Panc1 (cell line): ENCODE data around the gene SCART1.
"Not testable (repeated sequence)": the region's sequence is repeated elsewhere in the genome, so short reads cannot be mapped to it uniquely, and the experiment has no call there.

Experiments used
- CTCF ChIP-seq: fragments of 450-650 bp; IDR thresholded peaks from 2 replicates; pipeline ENCODE4 v1.5.1; 2017; ENCODE audit warnings: mild to moderate bottlenecking
- POLR2AphosphoS5 ChIP-seq: IDR thresholded peaks from 2 replicates; pipeline ENCODE4 v1.6.1; 2012; ENCODE audit warnings: mild to moderate bottlenecking, low read depth, low read length, moderate library complexity

DNA sequence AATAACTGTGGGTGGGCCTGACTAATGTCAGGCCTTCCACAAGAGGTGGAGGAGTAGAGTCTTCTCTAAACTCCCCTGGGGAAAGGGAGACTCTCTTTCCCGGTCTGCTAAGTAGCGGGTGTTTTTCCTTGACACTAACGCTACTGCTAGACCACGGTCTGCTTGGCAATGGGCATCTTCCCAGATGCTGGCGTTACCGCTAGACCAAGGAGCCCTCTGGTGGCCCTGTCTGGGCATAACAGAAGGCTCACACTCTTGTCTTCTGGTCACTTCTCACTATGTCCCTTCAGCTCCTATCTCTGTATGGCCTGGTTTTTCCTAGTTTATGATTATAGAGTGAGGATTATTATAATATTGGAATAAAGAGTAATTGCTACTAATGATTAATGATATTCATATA lies 43.6 kb downstream of the SCART1 start:
- peak; percentile 83 for TF ChIP-seq CTCF
- TF ChIP-seq POLR2AphosphoS5 = not testable (repeated sequence)
